Thymus (tissue), 14 donors: ENCODE data around the gene CDKN2A. TPM values are rescaled to one million over a fixed set of nuclear protein-coding genes. Genes with fewer than 3 reads are reported as not detected.

Experiments
- DNase-seq, 9 donors: peaks; one replicate each; pipeline ENCODE4 v3.0.0-alpha.2; 2013; ENCODE audit warnings: low spot score in 9 of 9, low read depth in 6 of 9, missing footprints in 1 of 9
- H3K27ac ChIP-seq, 2 donors: one replicate each; pipeline ENCODE4 v1.5.1; 2013; ENCODE audit warnings: control low read depth in 1 of 2, low read depth in 1 of 2, low read length in 1 of 2, mild to moderate bottlenecking in 1 of 2, moderate library complexity in 1 of 2
- H3K27me3 ChIP-seq, 2 donors: one replicate each; pipeline ENCODE4 v1.5.1; 2013; ENCODE audit warnings: low read length in 1 of 2; ENCODE audit not compliant: control insufficient read depth in 2 of 2, insufficient read depth in 1 of 2
- H3K36me3 ChIP-seq, 2 donors: one replicate each; pipeline ENCODE4 v1.5.1; 2013; ENCODE audit warnings: low read length in 1 of 2, mild to moderate bottlenecking in 1 of 2, moderate library complexity in 1 of 2; ENCODE audit not compliant: control insufficient read depth in 2 of 2, insufficient read depth in 2 of 2
- H3K4me1 ChIP-seq, 2 donors: one replicate each; pipeline ENCODE4 v1.5.1; 2013; ENCODE audit warnings: low read length in 2 of 2; ENCODE audit not compliant: control insufficient read depth in 2 of 2, insufficient read depth in 2 of 2
- H3K4me3 ChIP-seq, 2 donors: one replicate each; pipeline ENCODE4 v1.5.1; 2013; ENCODE audit warnings: low read length in 2 of 2, control low read depth in 1 of 2, mild to moderate bottlenecking in 1 of 2
- H3K9me3 ChIP-seq, 2 donors: one replicate each; pipeline ENCODE4 v1.5.1; 2013; ENCODE audit warnings: low read length in 1 of 2, mild to moderate bottlenecking in 1 of 2; ENCODE audit not compliant: control insufficient read depth in 2 of 2, insufficient read depth in 1 of 2
- WGBS: extraction: QIAGEN DNeasy Blood & Tissue Kit; methylation state at CpG from one replicate; pipeline ENCODE4 v1.1.7; 2013; 5-methylcytosine and 5-hydroxymethylcytosine counted together
- long read RNA-seq, 10 donors: transcript quantifications; one replicate each; lab custom pipeline, GENCODE V29; 2026
- polyA plus RNA-seq: library from polyadenylated mRNA; stranded (reverse); fragments of 200-250 nt; gene quantifications from one replicate; pipeline ENCODE4 v1.2.3, GENCODE V29; 2013
- total RNA-seq: library from RNA; stranded (reverse); fragments of 120-200 nt; gene quantifications from one replicate; pipeline ENCODE4 v1.2.4, GENCODE V29; 2013
- donor health status: healthy.

Gene CDKN2A
- total RNA-seq (1.6 TPM), polyA plus RNA-seq (5.3 TPM)
- long read RNA-seq, donor 1 = 0 reads
- long read RNA-seq, donor 2 = 0 reads
- long read RNA-seq, donor 3, partial matches to known transcripts = 0 of 3 reads
- long read RNA-seq, donor 3, other reads (novel, unspliced or antisense) = 0 of 3 reads
- long read RNA-seq, donor 4, partial matches to known transcripts = 0 of 2 reads
- long read RNA-seq, donor 4, other reads (novel, unspliced or antisense) = 0 of 2 reads
- long read RNA-seq, donor 5, partial matches to known transcripts = 0 of 7 reads
- long read RNA-seq, donor 5, other reads (novel, unspliced or antisense) = 0 of 7 reads
- long read RNA-seq, donor 6, partial matches to known transcripts = 0 of 4 reads
- long read RNA-seq, donor 6, other reads (novel, unspliced or antisense) = 0 of 4 reads
- long read RNA-seq, donor 7, partial matches to known transcripts = 0 of 2 reads
- long read RNA-seq, donor 7, other reads (novel, unspliced or antisense) = 0 of 2 reads
- long read RNA-seq, donor 8, partial matches to known transcripts = 0 of 2 reads
- long read RNA-seq, donor 8, other reads (novel, unspliced or antisense) = 0 of 2 reads
- long read RNA-seq, donor 9, partial matches to known transcripts = 0 of 1 reads
- long read RNA-seq, donor 9, other reads (novel, unspliced or antisense) = 0 of 1 reads
- long read RNA-seq, donor 10, partial matches to known transcripts = 0 of 1 reads
- long read RNA-seq, donor 10, other reads (novel, unspliced or antisense) = 0 of 1 reads

GRCh38 chr9:21993893-21994555 lies at the start of gene CDKN2A:
Gene CDKN2A (minus strand): TSS chr9:21994392.
- WGBS = 2% methylated on average over 53 of the region's 53 CpGs
- Histone ChIP-seq H3K27me3 (peaks cover 29 to 91% of the 10 kb centered on the region in 2 donors), H3K9me3 (no peaks in the 10 kb centered on the region), H3K4me1 (peaks cover 18 to 20% of the 10 kb centered on the region in 2 donors), H3K36me3 (no peaks in the 10 kb centered on the region), H3K27ac (peak within 1 kb of the TSS in 1 of 2 donors; percentile 74), H3K4me3 (peak within 1 kb of the TSS; percentile 49 to 91)
- peak in 1 of 9 donors; percentile 43 for DNase-seq

DNA sequence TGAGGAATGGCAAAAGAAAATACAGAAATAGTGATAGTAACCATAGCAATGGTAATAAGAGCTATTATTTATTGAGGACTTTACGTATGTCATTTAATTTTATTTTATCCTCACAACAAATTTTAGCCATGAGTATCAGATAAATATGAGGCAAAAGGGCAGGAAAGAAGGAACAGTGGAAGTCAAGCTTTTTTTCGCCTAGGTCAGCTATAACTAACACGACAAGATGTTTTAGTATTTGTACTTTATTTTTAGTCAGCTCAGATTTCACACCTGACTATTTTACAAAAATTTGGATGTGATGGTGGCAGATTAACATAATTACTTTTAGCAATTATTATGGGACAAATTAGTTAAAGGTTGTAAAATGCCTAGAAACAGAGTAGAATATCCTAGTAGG lies 49.7 kb upstream of the CDKN2A start:
- H3K27ac ChIP-seq = no peak overlapping the region
- H3K9me3 ChIP-seq = no peaks in the 10 kb centered on the region
- no peaks in the 10 kb centered on the region for H3K27me3 ChIP-seq
- 55% methylated on average over 3 of the region's 3 CpGs for WGBS
- DNase-seq = no peak
- H3K4me1 ChIP-seq = no peaks in the 10 kb centered on the region
- no peak overlapping the region for H3K4me3 ChIP-seq
- no peaks in the 10 kb centered on the region for H3K36me3 ChIP-seq

GRCh38 chr9:22041775-22042174 lies 47.6 kb upstream of the CDKN2A start:
- 79% methylated on average over 1 of the region's 1 CpG for WGBS
- Histone ChIP-seq H3K36me3 (no peaks in the 10 kb centered on the region), H3K9me3 (no peaks in the 10 kb centered on the region), H3K27ac (no peak overlapping the region), H3K27me3 (no peaks in the 10 kb centered on the region), H3K4me1 (no peaks in the 10 kb centered on the region), H3K4me3 (no peak overlapping the region)
- no peak for DNase-seq

DNA sequence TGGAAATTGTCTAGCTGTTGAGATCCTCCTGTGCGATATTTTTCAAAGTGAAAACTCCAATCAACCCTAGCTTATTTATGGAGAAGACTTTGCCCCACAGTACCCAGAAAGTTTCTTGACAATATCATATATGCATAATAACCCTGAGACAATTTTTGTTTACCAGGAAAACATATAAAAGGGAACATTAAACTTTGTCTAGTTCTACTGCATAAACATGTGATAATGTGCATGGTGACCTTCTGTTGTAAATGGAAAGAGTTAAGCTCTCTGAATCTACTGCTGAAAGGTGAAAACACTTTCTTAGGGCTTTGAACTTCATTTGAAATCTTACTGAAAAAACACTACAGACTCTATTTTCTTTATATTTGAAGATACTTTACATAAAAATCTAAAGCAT lies 47.2 kb upstream of the CDKN2A start:
- WGBS = 97% methylated on average over 1 of the region's 1 CpG
- H3K4me1 ChIP-seq = no peaks in the 10 kb centered on the region
- H3K36me3 ChIP-seq = no peaks in the 10 kb centered on the region
- no peak for DNase-seq
- no peaks in the 10 kb centered on the region for H3K9me3 ChIP-seq
- H3K27me3 ChIP-seq = no peaks in the 10 kb centered on the region
- H3K27ac ChIP-seq = no peak overlapping the region
- H3K4me3 ChIP-seq = no peak overlapping the region

DNA sequence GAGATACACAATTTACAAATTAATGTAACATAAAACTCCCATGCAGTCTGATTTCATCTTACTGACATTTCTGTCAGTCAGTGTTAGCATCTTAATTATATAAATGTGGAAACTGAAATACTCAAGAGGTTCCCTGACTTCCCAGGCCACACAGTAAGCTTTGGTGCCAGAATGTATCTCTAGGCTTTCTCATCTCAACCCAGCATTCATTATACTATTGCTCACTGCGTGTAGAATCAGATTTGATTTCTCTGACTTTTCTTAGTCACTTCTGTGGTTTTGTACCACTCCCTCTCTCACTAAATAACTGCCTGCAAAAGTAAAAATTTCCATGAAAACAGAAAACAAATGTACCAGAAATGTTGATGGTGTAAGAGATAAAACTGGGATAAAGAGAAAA lies 46.6 kb upstream of the CDKN2A start:
- H3K4me3 ChIP-seq = no peak overlapping the region
- no peak for DNase-seq
- no peaks in the 10 kb centered on the region for H3K36me3 ChIP-seq
- no peak overlapping the region for H3K27ac ChIP-seq
- 73% methylated on average over 1 of the region's 1 CpG for WGBS
- no peaks in the 10 kb centered on the region for H3K4me1 ChIP-seq
- H3K27me3 ChIP-seq = no peaks in the 10 kb centered on the region
- no peaks in the 10 kb centered on the region for H3K9me3 ChIP-seq

DNA sequence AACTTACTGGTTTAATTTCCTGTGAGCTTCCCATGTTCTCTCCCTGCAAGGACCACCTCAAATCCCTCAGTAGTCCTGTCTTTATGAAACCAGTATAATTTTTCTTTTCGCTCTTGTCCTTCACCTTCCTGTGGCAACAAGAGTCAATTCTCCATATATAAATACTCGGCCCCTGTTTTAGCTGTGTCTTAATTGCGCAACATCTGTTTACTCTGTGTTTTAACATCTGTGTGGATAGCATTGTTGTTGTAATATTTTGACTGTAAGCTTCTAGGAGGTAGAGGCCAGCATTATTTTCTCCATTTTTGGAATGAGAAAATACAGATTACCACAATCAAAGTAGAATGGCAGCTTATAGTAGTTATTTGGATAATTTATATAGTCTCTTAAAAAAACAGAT lies 45.1 kb upstream of the CDKN2A start:
- no peaks in the 10 kb centered on the region for H3K36me3 ChIP-seq
- H3K27me3 ChIP-seq = no peaks in the 10 kb centered on the region
- H3K9me3 ChIP-seq = no peaks in the 10 kb centered on the region
- H3K27ac ChIP-seq = no peak overlapping the region
- 80% methylated on average over 3 of the region's 3 CpGs for WGBS
- no peak overlapping the region for H3K4me3 ChIP-seq
- DNase-seq = no peak
- no peaks in the 10 kb centered on the region for H3K4me1 ChIP-seq

DNA sequence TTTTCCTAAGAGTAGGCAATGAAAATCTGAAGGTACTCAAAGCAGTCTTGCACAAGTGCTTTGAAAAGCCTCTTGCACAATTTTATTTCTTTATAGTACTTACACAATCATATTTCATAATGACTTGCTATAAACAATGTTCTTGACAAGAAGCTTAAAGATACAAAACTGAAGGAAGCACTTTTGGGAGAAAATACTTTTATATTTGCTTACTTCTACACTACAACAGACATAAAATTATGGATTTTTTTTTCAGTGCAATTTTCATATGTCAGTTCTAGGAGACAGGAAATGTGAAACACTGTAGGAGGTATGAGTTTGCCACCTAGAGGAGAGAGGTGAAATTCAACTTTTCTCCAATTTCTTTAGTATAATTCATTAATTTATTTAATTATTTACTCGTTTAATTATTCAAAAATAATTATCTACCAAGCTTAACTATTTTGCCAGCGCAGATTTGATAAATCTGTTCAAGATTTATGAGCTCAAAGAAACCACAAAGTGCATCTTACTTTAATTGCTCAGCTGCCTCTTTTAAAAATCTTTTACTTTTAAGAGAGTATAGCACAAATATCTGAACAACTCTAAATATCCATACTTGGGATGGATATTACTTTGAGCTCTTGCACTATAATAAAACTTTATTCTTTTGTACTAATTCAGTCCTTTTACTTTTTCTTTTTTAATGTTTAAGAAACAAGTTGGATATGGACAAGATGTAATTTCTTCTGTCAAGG lies 43.9 kb upstream of the CDKN2A start:
- peak in 2 of 9 donors; percentile 10 to 36 for DNase-seq
- Histone ChIP-seq H3K4me3 (no peak overlapping the region), H3K9me3 (no peaks in the 10 kb centered on the region), H3K27me3 (no peaks in the 10 kb centered on the region), H3K36me3 (no peaks in the 10 kb centered on the region), H3K27ac (no peak overlapping the region), H3K4me1 (no peaks in the 10 kb centered on the region)
- 34% methylated on average over 2 of the region's 2 CpGs for WGBS

- no peak for DNase-seq
- H3K27ac ChIP-seq = no peak overlapping the region
- 94% methylated on average over 4 of the region's 4 CpGs for WGBS
- H3K27me3 ChIP-seq = no peaks in the 10 kb centered on the region
- no peak overlapping the region for H3K4me3 ChIP-seq
- H3K9me3 ChIP-seq = no peaks in the 10 kb centered on the region
- H3K36me3 ChIP-seq = no peaks in the 10 kb centered on the region
- no peaks in the 10 kb centered on the region for H3K4me1 ChIP-seq
Observed at GRCh38 chr9:22036866-22037626, 42.9 kb upstream of the CDKN2A start.
